Skin of body (tissue), 2 donors: ENCODE data around the gene SNPH. TPM values are rescaled to one million over a fixed set of nuclear protein-coding genes. Genes with fewer than 3 reads are reported as not detected.

Experiments used
- DNase-seq: peaks from one replicate; lab custom pipeline; 2025; lab: John Stamatoyannopoulos, UW
- total RNA-seq: library from RNA; depleted of rRNA; stranded (reverse); fragments of >200 nt; gene quantifications from one replicate; pipeline ENCODE4 v1.2.3, GENCODE V29; 2014

SNPH gene
- total RNA-seq, 1 donor from 2014 or later: 1.2 TPM

- DNase-seq: no peak
Measured at GRCh38 chr20:1323830-1324597, 57.9 kb downstream of the SNPH start.

- DNase-seq: no peak
Measured at GRCh38 chr20:1324598-1325172, 58.6 kb downstream of the SNPH start.

- peak; percentile 94 for DNase-seq
Measured at GRCh38 chr20:1325173-1326030, 59.3 kb downstream of the SNPH start.

DNA sequence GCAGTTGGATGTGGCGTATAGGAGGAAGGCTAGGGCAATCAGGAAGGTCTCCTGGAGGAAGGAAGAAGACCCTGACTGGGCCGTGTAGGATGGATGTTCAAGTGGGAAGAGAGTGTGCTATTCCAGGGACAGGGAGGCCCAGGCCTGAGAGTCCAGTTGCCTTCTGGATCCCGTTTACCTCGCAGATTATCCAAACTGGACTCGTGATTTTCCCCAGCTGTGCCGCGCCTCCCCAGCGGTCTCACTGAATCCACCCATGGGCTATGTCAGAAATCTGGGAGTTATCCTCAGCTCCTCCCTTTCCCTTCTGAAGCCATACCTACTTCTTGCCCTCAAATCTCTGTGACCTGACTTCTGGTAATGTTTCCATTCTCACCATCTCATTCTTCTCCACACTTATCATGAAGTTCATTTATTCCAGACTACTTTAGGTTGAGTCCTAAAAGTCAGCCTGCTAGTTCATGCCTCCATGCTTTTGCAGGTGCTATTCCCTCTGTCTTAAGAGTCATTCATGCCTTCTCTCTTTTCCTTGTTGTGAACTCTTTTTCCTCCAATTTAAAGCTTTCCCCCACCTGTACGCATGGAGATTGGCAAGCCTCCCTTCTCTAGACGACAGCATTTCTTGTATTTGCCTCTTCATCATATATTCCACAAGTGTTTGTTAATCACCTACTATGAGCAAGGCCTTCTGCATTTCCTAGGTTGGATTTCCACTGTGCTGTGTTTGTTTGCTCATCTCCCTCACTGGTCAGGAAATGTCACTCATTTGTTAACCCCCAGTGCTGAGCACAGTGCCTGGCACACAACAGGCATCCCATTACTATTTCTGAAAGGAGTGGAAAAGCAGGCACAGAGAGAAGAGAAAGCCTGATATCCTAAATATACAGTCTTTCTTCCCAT, 60.2 kb downstream of the SNPH start:
- no peak for DNase-seq

DNA sequence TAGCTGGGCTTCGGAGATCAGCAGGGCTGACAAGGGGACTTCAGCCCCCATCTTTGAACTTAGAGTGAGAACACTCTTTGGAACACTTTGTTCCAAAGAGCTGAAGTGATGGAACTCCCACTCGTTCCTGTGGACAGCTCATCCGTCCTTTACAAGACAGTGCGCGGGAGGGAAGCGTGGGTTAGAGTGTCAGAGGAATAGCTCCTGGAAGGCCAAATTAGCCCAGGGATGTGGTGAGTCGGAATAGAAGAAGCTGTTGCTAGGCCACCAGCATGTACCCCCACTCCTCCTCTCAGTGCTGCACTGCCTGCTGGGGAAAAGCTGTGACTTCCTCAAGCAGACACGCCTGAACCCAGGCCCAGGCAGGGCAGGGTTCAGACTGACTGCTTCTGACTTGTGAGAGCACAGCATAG, 61.2 kb downstream of the SNPH start:
- DNase-seq: no peak

- no peak for DNase-seq
Measured at GRCh38 chr20:1327827-1328679, 62.0 kb downstream of the SNPH start.

- no peak for DNase-seq
Measured at GRCh38 chr20:1328680-1329330, 62.7 kb downstream of the SNPH start, which contains the start of gene SDCBP2. SDCBP2 (minus strand) TSS chr20:1329139; CDS start chr20:1320416, 8,723 bp downstream.

GRCh38 chr20:1330075-1330830, 64.2 kb downstream of the SNPH start:
- DNase-seq: no peak

- DNase-seq: no peak
Measured at GRCh38 chr20:1331101-1331500, 65.0 kb downstream of the SNPH start.

DNA sequence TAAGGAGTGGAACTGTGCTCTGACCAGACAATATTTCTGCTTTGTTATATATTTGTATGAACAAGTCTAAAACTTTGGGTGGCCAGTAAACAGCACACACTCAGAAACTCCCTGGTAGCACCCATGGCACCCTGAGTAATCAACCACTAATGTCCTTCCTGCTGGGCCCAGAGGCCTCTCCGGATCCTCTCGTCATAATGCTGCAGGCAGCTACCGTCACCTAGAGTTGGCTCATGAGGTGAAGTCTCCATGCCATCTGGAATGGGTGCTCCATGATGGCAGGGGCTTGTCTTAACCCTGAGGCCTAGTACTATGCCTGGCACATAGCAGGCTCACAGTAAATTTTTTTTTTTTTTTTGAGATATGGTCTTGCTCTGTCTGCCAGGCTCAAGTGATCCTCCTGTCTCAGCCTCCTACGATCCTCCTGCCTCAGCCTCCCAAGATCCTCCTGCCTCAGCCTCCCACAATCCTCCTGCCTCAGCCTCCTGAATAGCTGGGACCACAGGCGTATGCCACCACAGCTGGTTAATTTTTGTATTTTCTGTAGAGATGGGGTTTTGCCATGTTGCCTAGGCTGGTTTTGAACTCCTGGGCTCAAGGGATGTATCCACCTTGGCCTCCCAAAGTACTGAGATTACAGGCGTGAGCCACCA, 65.8 kb downstream of the SNPH start:
- DNase-seq: no peak

GRCh38 chr20:1332749-1333300, 66.7 kb downstream of the SNPH start:
- no peak for DNase-seq

DNA sequence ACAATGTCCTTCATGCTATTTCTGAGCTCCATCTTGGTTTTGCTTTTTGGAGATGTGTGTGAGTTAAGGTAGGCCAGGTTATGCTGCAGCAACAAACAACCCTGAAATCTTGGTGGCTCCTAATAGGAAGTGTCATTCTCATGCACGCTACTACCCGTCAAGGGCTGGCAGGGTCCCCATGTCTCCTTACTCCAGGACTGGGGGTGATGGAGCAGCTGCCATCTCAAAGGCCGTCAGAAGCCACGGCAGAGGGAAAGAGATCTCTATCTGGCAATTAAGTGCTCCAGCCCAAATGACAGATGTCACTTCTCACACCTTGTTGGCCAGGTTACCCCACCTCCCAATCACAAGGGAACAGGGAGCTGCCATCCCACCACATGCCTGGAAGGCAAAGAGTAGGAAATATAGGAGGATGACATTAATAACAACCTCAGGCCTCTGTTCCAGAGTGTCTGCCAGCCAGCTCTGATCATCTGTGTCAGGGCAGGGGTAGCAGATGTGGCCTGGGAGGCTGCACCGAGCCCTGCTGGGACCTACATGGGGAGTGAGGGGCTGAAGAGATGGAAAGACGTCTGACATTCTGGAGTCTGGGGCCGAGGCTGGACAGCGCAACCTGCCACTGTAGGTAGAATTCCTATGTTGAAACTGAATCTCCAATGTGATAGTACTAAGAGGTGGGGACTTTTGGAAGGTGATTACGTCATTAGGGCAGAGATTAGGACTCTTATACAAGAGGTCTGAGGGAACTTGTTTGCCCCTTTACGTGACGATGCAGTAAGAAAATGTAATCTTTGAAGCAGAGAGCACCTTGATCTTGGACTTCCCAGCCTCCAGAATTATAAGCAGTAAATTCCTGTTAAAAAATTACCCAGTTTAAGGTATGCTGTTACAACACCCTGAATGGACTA, 67.6 kb downstream of the SNPH start:
- DNase-seq: no peak

DNA sequence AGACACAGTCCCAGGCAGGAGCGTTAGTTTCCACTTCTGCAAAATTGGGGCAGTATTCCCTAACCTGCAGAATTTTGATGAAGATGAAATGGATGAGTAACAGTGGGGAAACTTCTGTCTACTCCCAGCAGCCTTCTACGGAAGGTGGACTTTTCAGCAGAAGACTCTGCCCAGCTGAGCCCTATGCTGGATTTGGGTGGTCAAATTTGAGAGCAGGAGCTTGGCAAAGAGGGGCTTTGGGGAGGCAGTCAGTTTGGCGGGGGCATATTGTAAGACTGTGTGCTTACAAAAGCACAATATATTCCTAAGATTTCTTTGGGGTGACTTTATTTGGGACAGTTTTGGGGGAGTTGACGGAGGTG, 68.3 kb downstream of the SNPH start:
- no peak for DNase-seq

GRCh38 chr20:1334761-1335160, 68.7 kb downstream of the SNPH start:
- DNase-seq: no peak

- no peak for DNase-seq
Measured at GRCh38 chr20:1335961-1336698, 70.0 kb downstream of the SNPH start.

- DNase-seq: no peak
Measured at GRCh38 chr20:1336699-1337367, 70.7 kb downstream of the SNPH start.
